GM18861 (cell line): Measurements from ENCODE around the gene TTC33.

Source experiments
- ATAC-seq: cut with Tn5 transposase; IDR thresholded peaks from one replicate; pipeline ENCODE4 v1.9.1; 2021; ENCODE audit not compliant: unreplicated experiment

TTC33 gene

DNA sequence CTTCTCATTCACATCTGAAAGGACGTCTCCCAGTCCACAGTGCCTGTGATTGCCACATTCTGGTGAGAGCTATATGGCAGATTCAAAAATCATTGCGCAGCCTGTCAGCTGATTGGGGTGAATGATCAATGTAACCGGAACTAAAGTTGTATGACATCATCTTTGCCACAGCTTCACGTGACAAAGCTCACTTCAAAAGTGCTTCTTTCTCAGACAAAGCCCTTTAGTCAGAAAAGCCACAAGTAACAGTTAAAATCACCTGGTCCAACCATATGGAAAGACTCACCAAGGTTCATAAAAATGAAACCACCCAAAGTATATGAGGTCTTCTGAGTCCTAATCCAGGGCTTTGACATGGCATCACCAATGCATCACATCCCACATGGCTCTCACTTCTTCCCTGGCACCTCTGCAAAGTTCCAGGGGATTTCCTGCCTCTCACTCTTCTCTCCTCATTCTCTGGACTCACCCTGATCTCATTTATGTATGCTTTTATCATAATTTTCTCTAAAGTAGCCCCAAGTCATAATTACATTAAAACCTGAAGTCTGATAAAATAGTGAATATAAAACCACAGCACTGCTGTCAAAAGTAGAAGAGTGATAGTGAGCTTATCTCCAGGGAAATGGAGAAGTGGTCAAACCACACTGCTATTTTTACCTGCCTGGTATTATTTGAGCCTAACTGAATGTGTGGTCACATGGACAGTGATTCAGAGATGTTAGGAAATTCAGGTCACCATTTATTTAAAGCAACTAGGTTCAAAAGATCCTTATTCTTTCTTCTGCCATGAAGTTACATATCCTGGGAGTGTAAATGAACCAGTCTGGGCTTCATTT, 269.1 kb downstream of the TTC33 start:
- ATAC-seq, result peak; percentile 36

DNA sequence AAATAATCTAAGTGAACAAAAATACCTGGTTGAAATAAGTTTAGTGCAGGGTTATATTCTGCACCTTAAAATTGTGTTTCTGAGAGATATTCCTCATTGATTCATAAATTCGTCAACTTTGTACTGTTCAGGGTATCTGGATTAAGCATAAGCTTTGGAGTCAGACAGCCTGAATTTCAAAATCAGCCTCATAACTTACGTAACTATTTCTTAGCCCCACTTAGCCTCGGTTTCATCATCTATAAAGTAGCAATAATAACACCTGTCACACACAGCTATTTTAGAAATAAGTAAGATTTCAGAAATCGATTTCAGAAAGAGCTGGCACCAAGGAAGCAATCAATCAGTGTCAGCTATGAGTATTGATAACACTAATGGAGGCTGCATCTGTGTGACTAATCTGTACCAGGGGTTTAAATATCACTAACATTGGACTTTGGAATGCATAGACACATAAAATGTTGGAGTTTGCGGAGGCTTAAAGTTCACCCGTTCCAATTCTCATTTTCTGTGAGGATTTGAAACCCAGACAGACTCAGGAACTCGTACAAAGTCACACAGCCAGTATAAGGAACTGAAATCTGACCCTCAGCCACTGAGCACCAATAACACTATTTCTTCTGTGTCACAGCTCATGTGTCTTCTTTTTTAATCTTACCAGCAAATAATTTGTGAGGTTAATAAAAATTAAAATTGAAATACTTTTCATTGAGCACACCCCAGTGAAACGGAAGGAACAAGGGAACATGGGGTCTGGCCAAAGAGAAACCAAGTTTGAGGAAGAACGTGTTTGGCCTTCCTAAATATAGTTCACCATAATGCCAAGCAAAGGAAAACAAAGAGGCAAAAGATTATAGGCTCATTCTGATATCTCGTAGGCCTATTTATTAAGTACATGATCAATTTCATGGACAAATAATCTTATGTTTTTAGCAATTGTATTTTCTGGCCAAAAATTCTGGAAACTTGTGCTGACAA, 270.5 kb downstream of the TTC33 start:
- peak; percentile 51 for ATAC-seq

DNA sequence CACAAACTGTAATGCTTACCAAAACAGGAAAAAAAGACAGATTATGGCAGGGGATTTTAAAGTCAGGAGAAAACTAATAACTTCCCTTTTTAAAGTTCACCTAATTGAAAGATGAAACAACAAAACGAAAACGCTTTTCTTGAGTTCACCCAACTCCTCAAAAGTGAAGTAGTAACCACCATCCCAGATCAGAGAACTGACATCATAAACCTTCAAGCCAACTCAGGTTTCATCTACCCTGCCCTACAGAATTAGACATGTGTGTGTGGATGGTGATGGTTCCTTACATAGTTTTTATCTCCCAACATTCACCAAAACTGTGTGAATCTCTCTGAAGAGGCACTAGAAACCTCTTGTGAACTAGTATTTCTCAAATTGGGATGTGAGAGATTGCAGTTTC, 271.3 kb downstream of the TTC33 start:
- peak; percentile 32 for ATAC-seq

DNA sequence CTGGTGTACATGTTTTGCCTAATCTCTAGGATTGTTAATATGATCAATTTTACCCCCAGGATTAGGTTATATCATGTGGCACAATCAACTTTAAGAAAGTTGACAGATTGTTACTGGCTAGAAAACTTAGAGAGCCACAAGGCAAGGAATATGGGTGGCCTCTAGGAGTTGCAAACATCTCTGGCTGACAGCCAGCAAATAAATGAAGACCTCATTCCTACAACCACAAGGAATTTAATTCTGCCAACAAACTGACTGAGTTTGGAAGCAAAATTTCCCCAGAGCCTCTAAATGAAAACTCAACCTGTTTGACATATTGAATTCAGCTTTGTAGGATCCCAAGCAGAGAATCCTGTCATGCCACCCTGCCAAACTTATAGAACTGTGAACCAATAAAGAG, 272.4 kb downstream of the TTC33 start:
- no peak for ATAC-seq

DNA sequence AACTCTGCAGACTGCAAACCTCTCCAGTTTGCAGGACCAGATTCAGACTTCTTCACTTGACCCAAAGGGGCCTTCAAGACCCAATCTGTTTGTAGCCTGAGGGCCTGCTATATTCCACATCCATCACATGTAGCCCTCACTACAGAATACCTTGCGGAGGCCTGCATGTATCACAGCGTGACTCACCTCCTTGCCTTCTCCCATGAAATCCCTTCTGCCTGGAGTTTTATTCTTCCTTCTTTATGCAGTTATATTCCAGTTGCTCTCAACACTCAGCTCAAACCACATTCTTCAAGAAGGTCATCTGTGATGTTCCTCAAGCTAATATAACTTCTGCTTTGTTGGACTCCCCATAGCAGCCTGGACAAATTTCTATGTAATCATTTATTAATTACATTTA, 274.5 kb downstream of the TTC33 start:
- no peak for ATAC-seq

DNA sequence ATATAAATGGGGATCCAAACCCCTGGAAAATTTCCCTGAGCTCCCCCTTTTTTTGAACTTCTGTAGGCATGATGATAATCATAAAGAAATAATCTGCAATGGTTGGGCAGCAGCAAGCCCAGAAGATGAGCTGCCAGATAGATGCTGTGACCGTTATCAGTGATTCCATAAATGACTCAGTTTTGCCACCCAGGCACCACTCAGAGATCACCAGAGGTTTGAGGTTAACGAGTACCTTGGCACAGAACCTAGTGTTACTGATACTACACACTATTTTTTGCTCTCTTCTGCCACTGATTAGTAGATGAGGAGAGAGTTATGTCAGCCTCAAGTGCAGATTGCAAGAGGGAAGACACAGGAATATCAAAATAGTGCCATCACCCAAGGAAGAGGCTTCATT, 275.4 kb downstream of the TTC33 start:
- peak; percentile 52 for ATAC-seq

DNA sequence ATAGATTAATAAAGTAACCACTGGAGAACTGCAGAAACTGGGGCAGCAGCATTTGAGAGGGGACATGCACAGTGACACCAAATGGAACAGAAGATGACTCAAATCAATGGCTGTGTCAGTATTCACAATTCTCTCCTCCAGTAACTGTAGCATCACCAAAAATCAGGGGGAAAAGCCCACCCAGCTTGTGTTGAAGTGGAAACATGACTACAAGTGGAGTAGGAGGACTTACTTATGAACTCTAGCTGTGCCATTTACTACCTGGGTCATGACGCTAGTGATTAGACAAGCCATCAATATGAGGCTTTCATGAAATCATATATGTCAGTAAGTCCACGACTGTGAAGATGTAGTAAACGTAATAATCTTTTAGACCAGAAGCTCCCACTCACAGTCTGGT, 275.8 kb downstream of the TTC33 start:
- no peak for ATAC-seq

DNA sequence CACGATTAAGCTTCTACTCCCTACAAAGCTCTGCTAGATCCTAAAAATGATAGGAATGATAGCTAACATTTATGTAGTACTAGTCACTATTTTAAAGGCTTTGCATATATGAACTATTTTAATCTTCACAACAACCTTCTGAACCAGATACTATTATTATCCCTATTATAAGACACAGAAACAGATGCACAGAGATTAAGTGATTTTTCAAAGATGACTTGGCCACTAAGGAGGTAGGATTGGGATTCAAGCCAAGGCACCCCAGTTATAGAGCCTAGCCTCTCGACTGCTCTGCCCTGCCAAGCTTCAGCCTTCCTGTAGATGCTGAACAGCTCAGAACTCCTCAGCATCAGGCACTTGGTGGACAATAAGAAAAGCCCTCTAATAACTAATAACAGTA, 277.0 kb downstream of the TTC33 start:
- no peak for ATAC-seq

DNA sequence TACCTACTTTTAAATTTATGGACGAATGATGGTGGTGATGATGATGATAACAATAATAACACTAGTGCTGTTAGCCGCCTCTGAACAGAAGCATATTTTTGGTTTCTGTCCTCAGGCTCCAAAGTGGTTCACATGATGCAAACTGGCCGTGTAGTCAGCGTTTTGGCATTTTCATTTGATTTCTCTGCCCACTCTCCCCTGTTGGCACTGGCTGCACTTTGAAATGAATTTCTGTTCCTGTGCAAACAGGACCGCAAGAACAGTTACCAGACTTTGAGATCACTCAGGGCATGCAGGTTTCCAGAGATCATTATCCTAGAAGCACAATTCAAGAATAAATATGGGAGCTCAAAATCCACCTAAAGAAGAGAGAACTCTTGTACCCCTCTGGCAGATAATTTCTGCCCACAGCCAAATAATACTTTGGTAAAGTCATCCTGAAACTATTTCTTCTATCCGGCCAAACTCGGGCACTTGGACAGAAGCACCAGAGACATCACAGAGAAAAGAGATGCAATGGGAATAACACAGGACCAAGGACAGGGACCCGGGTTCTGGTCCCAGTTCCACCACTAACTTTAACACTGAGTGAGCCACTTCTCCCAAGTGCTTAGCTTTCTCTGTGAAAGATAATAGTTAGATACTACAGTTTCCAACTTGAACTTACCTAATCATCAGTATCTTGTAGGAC, 277.8 kb downstream of the TTC33 start:
- no peak for ATAC-seq

DNA sequence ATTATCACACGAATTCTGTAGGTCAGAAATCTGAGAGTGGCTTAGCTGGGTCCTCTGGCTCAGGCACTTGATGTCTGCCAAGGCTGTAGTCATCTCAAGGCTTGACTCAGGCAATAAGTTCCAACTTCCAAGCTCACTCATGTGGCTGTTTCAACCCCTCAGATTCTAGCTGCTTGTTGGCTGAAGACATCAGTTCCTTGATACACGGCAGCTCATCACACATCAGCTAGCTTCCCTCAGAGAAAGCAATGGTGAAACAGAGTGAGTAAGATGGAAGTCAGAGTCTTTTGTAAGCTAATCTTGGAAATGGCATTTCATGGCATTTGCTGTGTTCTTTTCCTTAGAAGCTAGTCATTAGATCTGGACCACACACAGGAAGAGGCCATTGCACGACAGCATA, 280.2 kb downstream of the TTC33 start:
- ATAC-seq, result no peak

DNA sequence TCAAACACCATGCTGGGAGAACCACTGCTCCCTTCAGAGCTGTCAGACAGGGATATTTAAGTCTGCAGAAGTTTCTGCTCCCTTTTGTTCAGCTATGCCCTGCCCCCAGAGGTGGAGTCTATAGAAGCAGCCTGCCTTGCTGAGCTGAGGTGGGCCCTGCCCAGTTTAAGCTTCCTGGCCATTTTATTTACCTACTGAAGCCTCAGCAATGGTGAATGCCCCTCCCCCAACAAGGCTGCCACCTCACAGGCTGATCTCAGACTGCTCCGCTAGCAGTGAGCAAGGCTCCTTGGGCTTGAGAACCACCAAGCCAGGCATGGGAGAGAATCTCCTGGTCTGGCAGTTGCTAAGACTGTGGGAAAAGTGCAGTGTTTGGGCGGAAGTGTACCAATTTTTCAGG, 281.5 kb downstream of the TTC33 start:
- ATAC-seq, result no peak

DNA sequence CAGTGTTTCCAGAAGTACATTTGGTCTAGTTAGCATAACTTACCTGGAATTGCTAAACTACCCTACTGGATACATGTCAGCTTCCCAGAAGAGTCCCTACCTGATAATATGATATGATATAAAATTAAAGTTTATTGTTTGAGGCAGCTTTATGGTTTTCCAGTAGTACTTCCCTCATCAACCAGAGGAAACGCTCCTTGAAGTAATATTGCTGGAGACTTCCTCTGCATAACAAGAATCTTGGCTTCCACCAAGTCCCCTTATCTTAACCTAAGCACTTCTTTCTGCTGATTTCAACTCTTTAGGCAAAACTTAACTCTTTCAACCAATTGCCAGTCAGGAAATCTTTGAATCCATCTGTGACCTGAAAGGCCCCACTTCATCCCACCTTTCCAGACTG, 290.3 kb downstream of the TTC33 start:
- ATAC-seq, result no peak

DNA sequence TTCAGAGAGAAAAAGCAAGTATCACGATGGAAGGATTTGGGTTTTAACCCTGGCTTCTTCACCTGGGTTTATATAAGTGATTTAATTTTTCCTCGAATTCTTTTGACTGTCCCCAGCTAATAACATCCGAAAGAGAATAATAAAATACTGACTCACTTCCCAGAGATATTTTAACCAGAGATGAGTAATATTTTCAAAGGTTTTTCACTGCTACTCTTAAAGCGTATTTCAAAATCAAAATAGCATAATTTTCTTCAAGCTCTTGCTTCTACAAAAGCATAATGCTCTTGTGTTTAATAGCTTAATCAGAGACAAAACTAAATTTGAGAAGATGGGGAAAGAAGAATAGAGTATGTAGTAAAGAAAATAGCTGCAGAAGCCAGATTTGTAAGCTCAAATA, 291.2 kb downstream of the TTC33 start:
- ATAC-seq, result no peak
